Central memory CD4-positive, alpha-beta T cell (primary cell): Measurements from ENCODE around the gene ATXN7L1.

ENCODE experiments used
- DNase-seq: peaks from one replicate; pipeline ENCODE4 v3.0.0; 2022
- total RNA-seq, 3 experiments: gene quantifications; one replicate each; lab custom pipeline; 2026; lab: John Stamatoyannopoulos, UW

Gene ATXN7L1
- 4.7 to 52.7 (median 37.6) reads per million in 3 experiments for total RNA-seq

GRCh38 chr7:105876091-105876963, at the start of gene ATXN7L1:
ATXN7L1 (minus strand) TSS chr7:105876599; CDS start chr7:105876558, 41 bp downstream.
- DNase-seq, result peak; percentile 83

GRCh38 chr7:105926131-105926530, 49.7 kb upstream of the ATXN7L1 start:
- DNase-seq, result no peak

DNA sequence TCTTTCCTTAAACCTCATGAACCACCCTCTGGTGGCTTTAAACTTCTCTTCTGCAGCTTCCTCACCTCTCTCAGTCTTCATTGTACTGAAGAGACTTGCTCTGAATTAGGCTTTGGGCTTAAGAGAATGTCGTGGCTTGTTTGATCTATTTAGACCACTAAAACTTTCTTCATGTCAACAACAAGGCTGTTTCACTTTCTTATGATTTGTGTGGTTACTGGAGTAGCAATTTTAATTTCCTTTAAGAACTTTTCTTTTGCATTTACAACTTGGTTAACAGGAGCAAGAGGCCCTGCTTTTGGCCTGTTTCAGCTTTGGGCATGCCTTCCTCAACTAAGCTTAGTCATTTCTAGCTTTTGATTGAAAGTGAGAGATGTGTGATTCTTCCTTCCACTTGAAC, 48.5 kb upstream of the ATXN7L1 start:
- peak; percentile 46 for DNase-seq

DNA sequence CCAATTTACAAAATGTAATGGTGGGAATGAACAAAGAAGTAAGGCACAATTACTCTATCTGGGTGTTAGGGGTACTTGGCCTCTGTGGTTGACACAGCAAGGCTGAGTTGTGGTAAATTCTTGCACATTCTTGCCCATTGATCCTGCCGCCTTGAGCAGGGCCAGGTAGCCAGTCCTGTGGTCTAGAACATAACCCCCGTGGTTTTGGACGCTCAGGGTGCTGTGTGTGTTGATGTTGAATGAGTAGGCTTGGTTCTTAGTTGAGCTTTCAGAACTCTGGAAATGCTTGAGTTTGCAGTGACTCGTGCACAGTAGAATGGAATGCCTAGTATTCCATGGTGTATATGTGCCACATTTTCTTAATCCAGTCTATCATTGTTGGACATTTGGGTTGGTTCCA, 44.4 kb upstream of the ATXN7L1 start:
- no peak for DNase-seq

GRCh38 chr7:105917659-105918058, 41.3 kb upstream of the ATXN7L1 start:
- no peak for DNase-seq

DNA sequence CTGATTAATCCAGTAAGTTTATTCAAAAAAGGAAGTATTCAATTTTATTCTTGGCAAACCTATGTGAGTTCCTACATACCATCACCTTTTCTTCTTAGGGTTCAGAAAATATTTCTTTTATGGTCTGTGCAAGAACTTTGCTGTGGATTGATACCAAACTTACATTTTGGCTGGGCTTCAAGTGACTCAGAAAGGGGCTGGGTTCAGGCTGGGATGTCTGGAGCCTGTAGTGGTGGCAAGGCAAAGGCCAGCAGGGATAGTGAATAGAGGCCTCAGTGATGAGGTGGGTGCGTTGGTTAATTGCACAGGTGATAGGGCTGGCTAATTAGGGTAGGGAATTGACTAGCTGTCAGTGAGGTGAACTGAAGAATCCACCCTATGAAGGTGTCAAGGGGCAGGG, 40.2 kb upstream of the ATXN7L1 start:
- no peak for DNase-seq

GRCh38 chr7:105913947-105914346, 37.5 kb upstream of the ATXN7L1 start:
- DNase-seq, result no peak

DNA sequence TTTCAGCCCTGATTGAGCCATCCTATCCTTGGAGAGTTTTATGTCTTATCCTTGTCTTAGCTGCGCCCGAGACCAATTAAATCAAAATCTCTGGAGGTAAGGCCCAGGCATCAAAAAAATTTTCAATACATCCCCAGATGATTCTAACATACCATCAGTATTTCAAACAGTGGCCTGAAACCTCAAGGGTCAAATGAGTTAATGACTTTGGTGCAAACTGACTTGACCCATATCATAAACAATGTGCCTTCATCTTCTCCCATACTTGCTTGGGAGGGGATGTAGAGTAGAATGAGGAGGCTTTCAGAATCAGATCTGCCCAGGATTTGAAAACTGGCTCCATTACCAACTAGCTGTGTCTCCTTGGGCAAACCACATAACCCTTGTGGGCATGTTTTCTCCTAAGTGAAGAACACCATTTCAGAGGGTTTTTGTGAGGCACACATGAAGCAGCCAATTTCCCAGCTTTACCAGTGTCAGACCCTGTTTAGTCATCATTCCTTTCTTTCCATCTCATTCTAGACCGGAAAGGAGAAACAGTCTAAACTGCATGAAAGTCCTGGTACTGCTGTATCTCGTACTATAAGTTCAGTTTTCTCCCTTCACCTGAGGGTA, 35.7 kb upstream of the ATXN7L1 start:
- DNase-seq, result no peak

GRCh38 chr7:105910172-105910571, 33.8 kb upstream of the ATXN7L1 start:
- DNase-seq, result no peak

DNA sequence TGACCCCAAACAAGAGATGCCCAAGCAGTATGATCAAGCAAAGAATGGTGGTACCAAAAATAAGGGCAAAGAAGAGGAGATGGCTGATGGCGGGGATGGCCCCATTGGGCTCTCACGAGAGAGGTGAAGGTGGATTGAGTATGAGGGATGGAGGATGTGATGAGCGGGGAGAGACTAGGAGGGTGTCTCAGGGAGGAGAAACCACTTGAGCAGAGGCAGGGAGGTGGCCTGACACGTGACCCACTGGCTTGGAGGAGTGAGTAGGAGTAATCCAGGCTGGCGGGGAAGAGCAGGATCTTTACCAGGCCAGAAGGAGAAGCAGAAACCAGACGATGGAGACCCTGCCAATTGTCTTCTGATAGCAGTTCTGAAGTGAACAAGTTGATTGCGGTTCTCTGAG, 33.3 kb upstream of the ATXN7L1 start:
- no peak for DNase-seq

DNA sequence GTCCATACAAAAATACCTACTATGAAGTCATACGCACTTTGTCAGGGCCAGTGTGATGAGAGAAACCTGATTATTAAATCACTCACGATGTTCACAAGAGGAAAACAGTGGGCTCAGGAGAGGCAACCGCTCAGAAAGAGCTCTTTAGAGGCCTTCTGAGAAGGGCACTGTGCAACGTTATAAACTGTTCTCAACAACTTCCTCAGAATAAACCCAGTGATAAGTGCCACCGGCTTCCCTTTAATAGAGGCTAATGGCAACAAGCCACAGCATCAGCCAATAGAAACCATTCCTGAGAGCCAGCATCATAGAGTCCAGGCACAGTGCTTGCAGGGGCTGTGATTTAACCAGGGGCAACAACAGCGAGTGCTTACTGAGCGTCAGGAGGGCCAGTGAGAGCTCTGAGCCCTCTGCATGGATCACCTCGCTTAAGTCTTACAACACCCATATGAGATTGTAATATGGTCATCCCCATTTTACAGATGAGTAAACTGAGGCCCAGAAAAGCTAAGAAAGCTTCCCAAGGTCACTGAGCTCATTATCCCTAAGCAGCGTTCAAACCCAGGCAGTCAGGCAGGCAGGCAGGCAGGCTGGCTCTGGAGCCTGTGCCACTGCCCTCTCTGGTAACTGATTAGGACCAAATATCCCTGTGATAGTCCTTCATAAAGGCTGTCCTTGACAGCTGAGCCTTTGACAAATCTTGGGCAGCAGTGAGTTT, 30.9 kb upstream of the ATXN7L1 start:
- DNase-seq, result no peak

GRCh38 chr7:105906695-105907094, 30.3 kb upstream of the ATXN7L1 start:
- DNase-seq, result no peak

DNA sequence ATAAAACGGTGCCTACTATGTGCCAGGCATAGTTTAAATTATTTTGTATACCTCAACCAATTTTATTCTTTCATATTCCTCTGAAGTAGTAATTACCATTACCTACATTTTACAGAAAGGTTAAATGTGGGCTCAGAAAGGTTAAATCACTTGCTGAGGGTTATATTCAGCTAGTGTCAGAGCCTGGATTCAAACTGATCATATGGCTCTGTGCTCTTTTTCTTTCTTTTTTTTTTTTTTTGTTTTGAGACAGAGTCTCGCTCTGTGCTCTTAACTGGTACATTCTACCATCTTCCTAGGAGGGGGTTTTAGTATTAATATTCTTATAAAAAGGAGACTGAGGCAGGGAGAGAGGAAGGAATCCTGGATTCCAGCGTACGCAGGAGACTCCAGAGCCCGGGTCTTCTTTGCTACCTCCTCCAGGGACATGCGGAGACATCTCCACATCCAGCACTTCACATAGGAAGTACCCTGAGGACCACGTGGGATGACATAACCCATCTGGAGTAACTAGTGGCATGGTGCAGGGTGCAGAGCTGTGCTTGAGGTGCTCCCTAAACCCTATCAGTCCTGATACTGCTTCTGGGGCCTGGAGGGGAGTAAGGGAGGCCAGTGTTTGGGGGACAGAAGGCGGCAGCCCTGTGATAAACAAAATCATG, 29.6 kb upstream of the ATXN7L1 start:
- DNase-seq, result no peak

DNA sequence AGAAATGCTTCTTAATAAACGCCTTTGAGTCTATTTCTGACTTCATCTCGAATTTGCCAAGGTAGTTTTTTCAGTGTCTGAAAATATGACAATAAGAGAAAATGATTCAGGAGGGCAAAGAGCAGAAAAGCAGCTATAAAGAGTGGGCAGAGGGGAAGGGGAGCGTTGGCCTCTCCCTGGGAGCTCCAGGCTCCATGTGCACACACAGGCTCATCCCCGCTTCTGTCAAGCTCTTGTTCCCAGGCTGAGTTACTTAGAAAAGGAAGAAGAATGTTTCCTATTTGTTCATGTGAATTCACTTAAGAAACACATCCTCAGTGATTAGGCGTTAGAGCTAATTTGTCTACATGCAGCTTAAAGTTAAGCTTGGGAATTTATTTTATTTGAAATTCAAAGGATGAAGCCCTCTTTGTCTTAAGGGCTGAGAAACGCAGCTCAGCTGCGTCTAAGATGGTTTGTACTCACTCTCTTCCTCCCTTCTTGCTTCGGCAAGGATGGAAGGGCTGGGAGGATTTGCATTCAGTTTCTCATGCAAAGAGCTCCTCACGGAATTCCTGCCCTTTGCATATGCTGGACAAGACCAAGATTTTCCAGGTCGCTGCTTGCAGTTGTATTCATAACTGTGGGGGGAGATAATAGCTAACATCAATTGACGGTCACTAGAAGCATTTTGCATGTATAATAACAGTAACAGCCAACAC, 29.0 kb upstream of the ATXN7L1 start:
- DNase-seq, result no peak

DNA sequence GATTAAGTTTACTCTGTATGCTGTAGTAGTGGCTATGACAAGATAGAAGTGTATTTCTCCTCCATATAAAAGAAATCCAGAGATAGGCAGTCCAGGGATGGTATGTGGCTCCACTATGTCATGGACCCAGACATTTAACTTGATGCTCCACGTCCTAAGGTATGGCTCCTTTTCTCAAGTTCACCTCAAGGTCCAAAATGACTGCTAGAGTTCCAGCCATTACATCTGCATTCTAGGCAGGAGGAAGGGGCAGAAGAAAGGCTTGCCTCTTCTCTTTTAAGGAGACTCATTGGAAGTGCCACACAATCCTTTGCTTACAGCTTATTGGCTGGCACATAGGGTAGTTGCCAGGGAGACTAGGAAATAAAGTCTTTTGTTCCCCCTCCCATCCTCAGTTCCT, 27.7 kb upstream of the ATXN7L1 start:
- no peak for DNase-seq

- no peak for DNase-seq
Observed at GRCh38 chr7:105902325-105902911, 26.0 kb upstream of the ATXN7L1 start.

DNA sequence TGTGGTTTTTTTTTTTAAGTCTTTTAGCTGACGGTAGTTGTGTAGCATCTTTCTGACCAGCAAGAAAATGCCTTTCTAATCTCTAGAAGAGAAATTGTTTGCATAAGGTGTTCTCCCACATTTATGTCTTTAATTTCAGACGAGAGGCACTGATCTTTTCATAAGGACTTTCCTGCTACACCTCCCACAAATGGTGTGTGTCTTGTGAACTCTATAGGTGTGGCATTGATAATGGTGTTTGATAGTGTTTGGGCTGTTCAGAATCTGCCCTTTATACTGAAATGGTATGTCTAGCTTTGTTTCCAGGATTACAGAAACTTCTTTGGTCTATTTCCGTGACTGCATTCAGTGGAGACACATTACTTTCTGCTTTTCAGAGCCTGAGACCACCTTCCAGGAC, 21.6 kb upstream of the ATXN7L1 start:
- no peak for DNase-seq

DNA sequence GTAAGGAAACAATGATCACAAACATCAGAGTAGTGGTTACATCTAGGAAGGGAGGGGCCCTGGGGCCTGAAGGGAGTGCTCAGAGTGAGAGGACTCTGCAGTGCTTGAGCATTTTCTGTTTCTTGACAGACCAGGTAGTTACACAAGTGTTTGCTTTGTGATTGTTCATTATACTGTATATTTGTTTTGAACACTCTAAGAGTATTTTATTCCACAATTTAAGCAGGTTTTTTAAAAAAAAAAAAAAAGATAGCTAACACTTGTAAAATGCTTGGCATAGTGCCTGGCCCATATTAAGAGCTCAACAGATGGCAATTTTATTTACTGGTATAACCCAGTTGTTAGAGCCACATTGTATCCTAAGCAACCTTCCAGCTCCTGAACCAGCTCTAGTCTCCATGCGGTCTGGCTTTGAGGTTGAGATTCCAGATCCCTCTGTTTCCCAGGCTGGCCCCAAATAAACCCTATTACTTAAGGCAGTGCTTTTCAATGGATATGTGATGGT, 20.1 kb upstream of the ATXN7L1 start:
- peak; percentile 16 for DNase-seq

- no peak for DNase-seq
Observed at GRCh38 chr7:105894131-105894530, 17.7 kb upstream of the ATXN7L1 start.

- no peak for DNase-seq
Observed at GRCh38 chr7:105892387-105892786, 16.0 kb upstream of the ATXN7L1 start.

GRCh38 chr7:105890290-105890997, 14.0 kb upstream of the ATXN7L1 start:
- DNase-seq, result no peak
